ENCODE measurements around the gene LTBP2.

The LTBP2 gene

DNA sequence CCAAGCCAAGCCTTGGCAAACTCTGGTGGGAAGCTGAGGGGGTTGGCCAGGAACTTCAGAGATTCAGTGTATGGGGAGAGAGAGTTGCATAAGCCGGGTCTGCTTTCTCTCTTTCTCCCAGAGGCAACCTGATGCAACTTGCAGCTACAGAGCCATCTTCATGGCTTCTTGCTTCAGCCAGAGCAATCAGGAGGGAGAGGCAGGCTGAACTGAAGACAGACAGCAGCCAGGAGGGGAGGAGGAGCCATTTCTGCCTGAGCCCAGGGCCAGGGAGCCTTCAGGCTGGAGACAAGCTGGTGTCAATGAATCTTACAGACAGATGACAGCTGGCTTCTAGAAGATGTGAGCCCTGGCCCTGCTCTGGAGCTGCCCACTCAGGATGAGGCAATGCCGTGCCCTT, 137.7 kb downstream of the LTBP2 start:
- Histone ChIP-seq H3K27ac (ENCODE audit: low read depth, low read length) (no peak overlapping the region), H3K9me3 (ENCODE audit: control insufficient read depth, insufficient read depth, low read length) (no peaks in the 10 kb centered on the region), H3K27me3 (ENCODE audit: control insufficient read depth, insufficient read depth, low read length) (no peaks in the 10 kb centered on the region), H3K9ac (ENCODE audit: low read depth, low read length) (no peak overlapping the region), H3K4me3 (ENCODE audit: low read depth, low read length) (no peak overlapping the region), H3K36me3 (ENCODE audit: control insufficient read depth, insufficient read depth, low read length) (peaks cover 41% of the 10 kb centered on the region), H3K4me1 (ENCODE audit: control insufficient read depth, insufficient read depth, low read length) (no peaks in the 10 kb centered on the region)

- H3K27ac ChIP-seq (ENCODE audit: low read depth, low read length), result no peak overlapping the region
- peaks cover 26% of the 10 kb centered on the region; the same call in 1 of the 2 replicates for H3K36me3 ChIP-seq (ENCODE audit: control insufficient read depth, insufficient read depth, low read length)
- H3K27me3 ChIP-seq (ENCODE audit: control insufficient read depth, insufficient read depth, low read length), result no peaks in the 10 kb centered on the region
- H3K9ac ChIP-seq (ENCODE audit: low read depth, low read length), result no peak overlapping the region
- no peak overlapping the region for H3K4me3 ChIP-seq (ENCODE audit: low read depth, low read length)
- no peaks in the 10 kb centered on the region for H3K4me1 ChIP-seq (ENCODE audit: control insufficient read depth, insufficient read depth, low read length)
- H3K9me3 ChIP-seq (ENCODE audit: control insufficient read depth, insufficient read depth, low read length), result no peaks in the 10 kb centered on the region
Observed at GRCh38 chr14:74472601-74473000, 139.4 kb downstream of the LTBP2 start.

DNA sequence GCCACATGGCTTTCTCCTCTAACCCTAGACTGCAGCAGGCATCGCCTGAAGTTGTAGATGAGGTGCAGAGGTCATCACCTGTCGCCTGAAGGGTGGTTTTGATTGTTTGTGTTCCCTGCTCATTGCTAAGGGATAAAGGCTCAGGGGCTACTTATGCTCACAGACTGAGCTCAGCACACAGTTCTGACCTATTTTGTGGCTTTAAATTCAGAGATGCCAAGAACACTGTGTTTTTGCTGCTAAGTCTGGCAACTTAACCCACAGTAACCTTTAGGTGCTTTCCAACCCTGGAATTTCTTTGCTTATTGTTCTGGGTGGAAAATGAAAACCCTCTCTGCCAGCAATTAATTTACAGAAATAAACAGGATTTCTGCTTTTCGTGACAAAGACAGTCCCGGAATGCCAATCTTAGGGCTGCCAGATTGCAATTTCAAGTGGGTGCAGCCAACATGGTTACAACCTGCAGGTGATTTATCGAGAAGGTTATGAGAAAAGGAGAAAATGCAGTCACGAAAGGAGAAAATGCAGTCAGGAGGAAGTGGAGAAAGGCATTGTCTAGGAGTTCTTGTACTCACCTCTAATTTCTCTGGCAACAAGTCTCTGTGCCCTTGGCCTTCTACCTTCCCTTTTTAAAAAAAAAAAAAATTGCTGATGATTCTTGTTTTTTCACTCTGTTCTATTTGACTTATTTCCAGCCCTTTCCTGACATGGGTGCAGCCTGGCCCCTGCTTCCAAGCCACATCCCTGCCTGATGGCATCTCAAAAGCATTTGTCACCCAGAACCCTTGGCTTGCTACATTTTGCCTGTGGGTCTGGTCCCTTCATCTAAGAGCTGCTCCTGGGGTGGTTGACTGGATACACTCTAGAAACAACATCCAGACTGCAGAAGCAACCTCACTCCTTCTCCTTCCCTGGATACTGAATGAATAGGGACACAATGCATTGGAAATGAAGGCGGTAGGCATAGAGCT, 142.2 kb downstream of the LTBP2 start:
- Histone ChIP-seq H3K4me1 (ENCODE audit: control insufficient read depth, insufficient read depth, low read length) (no peaks in the 10 kb centered on the region), H3K27ac (ENCODE audit: low read depth, low read length) (no peak overlapping the region), H3K9ac (ENCODE audit: low read depth, low read length) (no peak overlapping the region), H3K4me3 (ENCODE audit: low read depth, low read length) (no peak overlapping the region), H3K9me3 (ENCODE audit: control insufficient read depth, insufficient read depth, low read length) (no peaks in the 10 kb centered on the region), H3K27me3 (ENCODE audit: control insufficient read depth, insufficient read depth, low read length) (no peaks in the 10 kb centered on the region), H3K36me3 (ENCODE audit: control insufficient read depth, insufficient read depth, low read length) (peaks cover 15% of the 10 kb centered on the region; the same call in 1 of the 2 replicates)

- Histone ChIP-seq H3K9me3 (ENCODE audit: control insufficient read depth, insufficient read depth, low read length) (no peaks in the 10 kb centered on the region), H3K9ac (ENCODE audit: low read depth, low read length) (no peak overlapping the region), H3K36me3 (ENCODE audit: control insufficient read depth, insufficient read depth, low read length) (peaks cover 3% of the 10 kb centered on the region; the same call in 1 of the 2 replicates), H3K27me3 (ENCODE audit: control insufficient read depth, insufficient read depth, low read length) (no peaks in the 10 kb centered on the region), H3K4me3 (ENCODE audit: low read depth, low read length) (no peak overlapping the region), H3K27ac (ENCODE audit: low read depth, low read length) (no peak overlapping the region), H3K4me1 (ENCODE audit: control insufficient read depth, insufficient read depth, low read length) (no peaks in the 10 kb centered on the region)
Observed at GRCh38 chr14:74468513-74468912, 143.5 kb downstream of the LTBP2 start.

DNA sequence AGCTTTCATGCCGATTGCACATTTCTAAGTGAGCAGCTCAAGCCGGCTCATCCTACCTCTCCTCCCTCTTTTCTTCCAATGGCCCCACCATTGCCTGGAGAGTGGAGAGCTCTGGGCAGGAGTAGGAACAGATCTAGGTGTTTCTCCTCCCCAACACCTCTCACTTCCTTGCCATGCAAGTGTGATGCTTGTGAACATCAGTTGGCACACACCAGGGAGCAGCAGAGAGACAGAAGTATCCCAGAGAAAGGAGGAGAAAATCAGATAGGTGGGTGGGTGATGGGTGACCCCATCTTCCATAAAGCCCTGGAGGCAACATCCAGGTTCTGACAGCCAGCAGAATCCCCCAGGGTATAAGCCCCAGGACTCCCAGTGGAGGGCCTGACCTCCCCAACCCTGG, 146.7 kb downstream of the LTBP2 start:
- no peak overlapping the region for H3K9ac ChIP-seq (ENCODE audit: low read depth, low read length)
- H3K27ac ChIP-seq (ENCODE audit: low read depth, low read length), result no peak overlapping the region
- no peaks in the 10 kb centered on the region for H3K4me1 ChIP-seq (ENCODE audit: control insufficient read depth, insufficient read depth, low read length)
- H3K27me3 ChIP-seq (ENCODE audit: control insufficient read depth, insufficient read depth, low read length), result no peaks in the 10 kb centered on the region
- no peaks in the 10 kb centered on the region; the same call in 1 of the 2 replicates for H3K36me3 ChIP-seq (ENCODE audit: control insufficient read depth, insufficient read depth, low read length)
- no peaks in the 10 kb centered on the region for H3K9me3 ChIP-seq (ENCODE audit: control insufficient read depth, insufficient read depth, low read length)
- no peak overlapping the region for H3K4me3 ChIP-seq (ENCODE audit: low read depth, low read length)

- Histone ChIP-seq H3K9me3 (ENCODE audit: control insufficient read depth, insufficient read depth, low read length) (no peaks in the 10 kb centered on the region), H3K4me3 (ENCODE audit: low read depth, low read length) (no peak overlapping the region), H3K27me3 (ENCODE audit: control insufficient read depth, insufficient read depth, low read length) (no peaks in the 10 kb centered on the region), H3K27ac (ENCODE audit: low read depth, low read length) (no peak overlapping the region), H3K9ac (ENCODE audit: low read depth, low read length) (no peak overlapping the region), H3K36me3 (ENCODE audit: control insufficient read depth, insufficient read depth, low read length) (no peaks in the 10 kb centered on the region), H3K4me1 (ENCODE audit: control insufficient read depth, insufficient read depth, low read length) (peaks cover 2% of the 10 kb centered on the region; the same call in 1 of the 2 replicates)
Observed at GRCh38 chr14:74464785-74465184, 147.3 kb downstream of the LTBP2 start.

GRCh38 chr14:74463697-74464096, 148.3 kb downstream of the LTBP2 start:
- H3K9ac ChIP-seq (ENCODE audit: low read depth, low read length), result no peak overlapping the region
- H3K27me3 ChIP-seq (ENCODE audit: control insufficient read depth, insufficient read depth, low read length), result no peaks in the 10 kb centered on the region
- H3K4me1 ChIP-seq (ENCODE audit: control insufficient read depth, insufficient read depth, low read length), result peaks cover 3% of the 10 kb centered on the region; the same call in 1 of the 2 replicates
- no peak overlapping the region for H3K27ac ChIP-seq (ENCODE audit: low read depth, low read length)
- no peak overlapping the region for H3K4me3 ChIP-seq (ENCODE audit: low read depth, low read length)
- H3K9me3 ChIP-seq (ENCODE audit: control insufficient read depth, insufficient read depth, low read length), result no peaks in the 10 kb centered on the region
- H3K36me3 ChIP-seq (ENCODE audit: control insufficient read depth, insufficient read depth, low read length), result no peaks in the 10 kb centered on the region

- Histone ChIP-seq H3K4me1 (ENCODE audit: control insufficient read depth, insufficient read depth, low read length) (peaks cover 3% of the 10 kb centered on the region; the same call in 1 of the 2 replicates), H3K4me3 (ENCODE audit: low read depth, low read length) (no peak overlapping the region), H3K9me3 (ENCODE audit: control insufficient read depth, insufficient read depth, low read length) (no peaks in the 10 kb centered on the region), H3K27ac (ENCODE audit: low read depth, low read length) (no peak overlapping the region), H3K9ac (ENCODE audit: low read depth, low read length) (no peak overlapping the region), H3K27me3 (ENCODE audit: control insufficient read depth, insufficient read depth, low read length) (no peaks in the 10 kb centered on the region), H3K36me3 (ENCODE audit: control insufficient read depth, insufficient read depth, low read length) (no peaks in the 10 kb centered on the region)
Observed at GRCh38 chr14:74462993-74463392, 149.0 kb downstream of the LTBP2 start.

- Histone ChIP-seq H3K27me3 (ENCODE audit: control insufficient read depth, insufficient read depth, low read length) (no peaks in the 10 kb centered on the region), H3K36me3 (ENCODE audit: control insufficient read depth, insufficient read depth, low read length) (no peaks in the 10 kb centered on the region), H3K9ac (ENCODE audit: low read depth, low read length) (no peak overlapping the region), H3K4me3 (ENCODE audit: low read depth, low read length) (no peak overlapping the region), H3K27ac (ENCODE audit: low read depth, low read length) (no peak overlapping the region), H3K4me1 (ENCODE audit: control insufficient read depth, insufficient read depth, low read length) (peaks cover 3% of the 10 kb centered on the region; the same call in 1 of the 2 replicates), H3K9me3 (ENCODE audit: control insufficient read depth, insufficient read depth, low read length) (peaks cover 1% of the 10 kb centered on the region; the same call in 1 of the 2 replicates)
Observed at GRCh38 chr14:74459976-74460375, 152.1 kb downstream of the LTBP2 start.

DNA sequence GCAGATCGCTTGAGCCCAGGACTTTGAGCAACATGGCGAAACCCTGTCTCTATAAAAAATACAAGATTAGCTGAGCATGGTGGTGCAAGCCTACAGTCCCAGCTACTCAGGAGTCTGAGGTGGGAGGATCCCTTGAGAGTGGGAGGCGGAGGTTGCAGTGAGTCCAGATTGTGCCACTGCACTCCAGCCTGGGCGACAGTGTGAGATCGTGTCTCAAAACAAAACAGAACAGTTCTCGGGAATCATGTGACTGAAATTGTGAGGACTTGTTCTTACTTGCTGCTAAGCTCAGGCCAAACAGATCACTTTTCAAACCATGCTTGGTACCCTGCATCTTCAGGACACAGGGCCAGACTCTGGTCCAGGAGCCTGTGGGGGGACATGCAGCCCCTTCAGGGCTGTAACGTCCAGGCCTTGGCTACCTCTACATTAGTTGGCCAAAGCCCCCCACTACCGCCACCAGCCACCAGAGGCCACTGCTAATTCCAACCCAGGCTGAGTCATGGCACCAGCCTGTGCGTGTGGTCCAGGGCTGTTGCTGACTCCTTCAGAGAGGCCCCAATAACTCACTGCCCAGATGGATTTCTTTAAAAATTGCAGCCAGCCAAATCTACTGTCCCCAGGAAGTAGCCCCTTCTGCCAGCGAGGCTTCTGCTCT, 152.6 kb downstream of the LTBP2 start:
- Histone ChIP-seq H3K36me3 (ENCODE audit: control insufficient read depth, insufficient read depth, low read length) (no peaks in the 10 kb centered on the region), H3K9ac (ENCODE audit: low read depth, low read length) (no peak overlapping the region), H3K27me3 (ENCODE audit: control insufficient read depth, insufficient read depth, low read length) (no peaks in the 10 kb centered on the region), H3K9me3 (ENCODE audit: control insufficient read depth, insufficient read depth, low read length) (peaks cover 6% of the 10 kb centered on the region; the same call in 1 of the 2 replicates), H3K4me3 (ENCODE audit: low read depth, low read length) (no peak overlapping the region), H3K4me1 (ENCODE audit: control insufficient read depth, insufficient read depth, low read length) (peaks cover 3% of the 10 kb centered on the region; the same call in 1 of the 2 replicates), H3K27ac (ENCODE audit: low read depth, low read length) (no peak overlapping the region)

DNA sequence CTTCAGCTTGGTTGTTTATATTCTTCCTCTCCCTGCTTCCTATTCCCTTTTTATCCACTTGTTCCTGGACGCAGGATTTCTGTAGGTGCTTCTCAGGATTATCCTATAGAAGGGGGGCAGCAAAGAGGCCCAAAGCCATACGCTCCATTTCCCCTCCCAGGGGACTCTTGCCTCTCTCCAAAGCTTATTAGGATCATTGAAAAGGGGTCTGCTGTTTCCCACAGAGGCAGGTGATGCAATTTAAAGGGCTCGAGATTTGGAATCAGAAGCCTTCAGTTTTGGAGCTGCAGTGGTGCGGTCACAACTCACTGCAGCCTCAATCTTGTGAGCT, 154.5 kb downstream of the LTBP2 start:
- Histone ChIP-seq H3K9me3 (ENCODE audit: control insufficient read depth, insufficient read depth, low read length) (peaks cover 6% of the 10 kb centered on the region), H3K27ac (ENCODE audit: low read depth, low read length) (no peak overlapping the region), H3K9ac (ENCODE audit: low read depth, low read length) (no peak overlapping the region), H3K27me3 (ENCODE audit: control insufficient read depth, insufficient read depth, low read length) (no peaks in the 10 kb centered on the region), H3K4me3 (ENCODE audit: low read depth, low read length) (no peak overlapping the region), H3K36me3 (ENCODE audit: control insufficient read depth, insufficient read depth, low read length) (no peaks in the 10 kb centered on the region), H3K4me1 (ENCODE audit: control insufficient read depth, insufficient read depth, low read length) (peaks cover 3% of the 10 kb centered on the region; the same call in 1 of the 2 replicates)

Measured in HUES48 (cell line).